Esophagus (tissue), 2 donors: ENCODE results near the gene FAM72D. TPM values are rescaled to one million over a fixed set of nuclear protein-coding genes. Genes with fewer than 3 reads are reported as not detected.
"Not testable (repeated sequence)": the region's sequence is repeated elsewhere in the genome, so short reads cannot be mapped to it uniquely, and the experiment has no call there.

Source experiments
- H3K27ac ChIP-seq, 2 donors: one replicate each; pipeline ENCODE4 v1.5.1; 2013; ENCODE audit warnings: low read depth in 2 of 2, mild to moderate bottlenecking in 2 of 2, inconsistent platforms in 1 of 2, low read length in 1 of 2, moderate library complexity in 1 of 2
- H3K27me3 ChIP-seq, 2 donors: one replicate each; pipeline ENCODE4 v1.6.1; 2013; ENCODE audit warnings: low read length in 2 of 2, control low read depth in 1 of 2, mild to moderate bottlenecking in 1 of 2; ENCODE audit not compliant: insufficient read depth in 2 of 2, control insufficient read depth in 1 of 2
- H3K36me3 ChIP-seq, 2 donors: one replicate each; pipeline ENCODE4 v1.6.1; 2013; ENCODE audit warnings: low read length in 1 of 2; ENCODE audit not compliant: control insufficient read depth in 2 of 2, insufficient read depth in 2 of 2
- H3K4me1 ChIP-seq, 2 donors: one replicate each; pipeline ENCODE4 v1.6.1; 2013; ENCODE audit warnings: low read length in 1 of 2; ENCODE audit not compliant: control insufficient read depth in 2 of 2, insufficient read depth in 2 of 2
- H3K4me3 ChIP-seq, 2 donors: one replicate each; pipeline ENCODE4 v1.5.1; 2013; ENCODE audit warnings: low read length in 2 of 2, mild to moderate bottlenecking in 2 of 2, low read depth in 1 of 2, moderate library complexity in 1 of 2
- H3K9me3 ChIP-seq, 2 donors: one replicate each; pipeline ENCODE4 v1.6.1; 2013; ENCODE audit warnings: mild to moderate bottlenecking in 2 of 2, low read depth in 1 of 2, low read length in 1 of 2, moderate library complexity in 1 of 2; ENCODE audit not compliant: control insufficient read depth in 2 of 2, insufficient read depth in 1 of 2
- WGBS, 2 donors: extraction: QIAGEN DNeasy Blood & Tissue Kit; methylation state at CpG; one replicate each; pipeline ENCODE4 v1.1.7; 2013; 5-methylcytosine and 5-hydroxymethylcytosine counted together
- polyA plus RNA-seq, 2 donors: library from polyadenylated mRNA; stranded (reverse); fragments of 200-250 nt; gene quantifications; one replicate each; pipeline ENCODE4 v1.2.3, GENCODE V29; 2013
- donor health status: healthy with polysubstance abuse.
- donor health status: Bipolar disorder and iron deficiency.

Gene FAM72D
- polyA plus RNA-seq, 2 donors: 0.87 to 1.6 TPM

DNA sequence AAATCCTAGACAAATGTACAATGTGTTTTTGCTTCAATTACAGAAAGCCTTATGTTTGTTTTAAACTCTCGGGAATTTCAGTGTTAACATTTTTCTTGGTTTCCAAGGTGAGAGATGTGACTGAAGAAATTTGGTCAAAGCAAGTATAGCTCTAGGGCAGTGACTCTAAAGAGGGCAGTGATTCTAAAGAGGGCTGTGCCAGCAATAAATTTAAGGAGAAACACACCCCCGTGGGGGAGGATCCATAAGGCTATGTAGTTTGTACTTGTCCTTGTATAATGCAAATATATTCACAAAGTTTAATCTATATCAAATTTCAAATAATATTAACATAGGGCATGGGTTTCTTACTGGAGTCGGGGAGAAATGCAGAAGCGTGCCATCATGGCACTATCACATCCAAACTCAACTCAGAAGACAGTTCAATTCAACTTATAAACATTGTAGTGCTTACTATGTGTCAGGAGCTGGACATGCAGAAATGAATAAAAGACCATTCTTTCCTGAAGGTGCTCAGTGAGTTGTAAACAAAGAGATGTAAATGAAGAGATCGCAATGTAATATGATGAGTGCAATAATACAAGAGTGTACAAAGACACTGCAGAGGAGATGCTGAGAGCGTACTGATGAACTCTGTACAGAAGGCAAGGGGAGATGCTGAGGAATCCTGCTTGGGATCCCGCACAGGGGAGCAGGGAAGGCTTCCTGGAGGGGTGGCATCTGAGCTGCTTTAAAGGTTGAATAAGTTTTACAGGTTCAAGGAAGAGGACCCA is 13.1 kb upstream of the FAM72D start:
- H3K9me3 ChIP-seq, H3K27me3 ChIP-seq, H3K4me1 ChIP-seq, H3K36me3 ChIP-seq, H3K27ac ChIP-seq, H3K4me3 ChIP-seq: not testable (repeated sequence)
- 91 to 98% methylated on average over 3 to 4 of the region's 7 CpGs for WGBS, 2 donors

- H3K36me3 ChIP-seq, H3K27ac ChIP-seq, H3K9me3 ChIP-seq, H3K4me1 ChIP-seq, H3K27me3 ChIP-seq: not testable (repeated sequence)
- WGBS, 2 donors: 0% methylated on average over 3 to 26 of the region's 47 CpGs
- peak overlapping the region; percentile 42 to 43 for H3K4me3 ChIP-seq
Observed at GRCh38 chr1:145093517-145094149, 2.1 kb upstream of the FAM72D start.

DNA sequence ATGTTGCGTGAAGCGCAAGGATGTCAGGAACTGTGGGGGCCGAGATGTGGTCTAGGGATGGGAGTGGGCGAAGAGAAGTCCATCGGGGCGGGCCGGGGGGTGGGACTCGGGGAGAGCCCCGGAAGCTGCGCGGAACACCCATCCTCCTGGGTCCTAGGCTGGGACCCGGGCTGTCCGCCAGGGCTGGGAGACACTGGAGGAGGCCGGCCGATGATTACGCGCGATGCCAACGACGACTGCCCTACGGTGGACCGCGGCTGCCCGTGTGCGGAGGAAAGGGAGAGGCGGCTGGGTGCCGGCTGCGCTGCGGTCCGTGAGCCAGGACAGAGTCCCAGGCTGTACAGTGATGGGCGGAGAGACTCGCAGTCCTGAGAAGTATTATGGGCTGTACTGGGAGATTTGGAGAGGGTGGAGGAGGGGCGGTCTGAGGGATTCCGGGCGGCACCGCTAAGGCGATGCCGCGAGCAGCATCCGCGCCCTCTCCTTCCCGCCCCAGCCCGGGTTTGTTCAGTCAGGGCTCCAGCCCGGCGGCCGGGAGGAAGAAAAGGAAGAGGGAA is 1.0 kb upstream of the FAM72D start:
- not testable (repeated sequence) for H3K9me3 ChIP-seq, H3K27me3 ChIP-seq, H3K36me3 ChIP-seq, H3K4me1 ChIP-seq
- Histone ChIP-seq H3K27ac (peak overlapping the region; percentile 55 to 67), H3K4me3 (peak overlapping the region; percentile 38 to 42)
- 0% methylated on average over 4 to 12 of the region's 46 CpGs for WGBS, 2 donors

DNA sequence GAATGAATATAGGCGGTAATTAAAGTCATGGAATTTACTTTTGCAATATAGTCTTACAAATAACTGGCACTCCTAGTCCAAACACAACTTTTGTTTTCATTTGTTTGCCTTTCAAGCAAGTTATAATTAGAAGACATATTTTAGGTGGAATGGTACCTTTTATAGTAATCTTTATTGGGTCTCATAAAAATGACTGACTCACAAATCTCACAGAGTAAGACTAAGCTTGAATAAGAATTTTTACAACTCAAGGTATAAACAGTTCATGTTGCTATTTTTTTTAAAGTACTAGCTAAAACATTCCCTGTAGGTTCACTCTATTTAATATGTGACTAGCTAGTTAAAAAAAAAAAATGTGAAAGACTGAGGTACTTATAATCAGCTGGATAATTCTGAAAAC is 6.0 kb downstream of the FAM72D start:
- not testable (repeated sequence) for H3K36me3 ChIP-seq, H3K4me3 ChIP-seq, H3K27me3 ChIP-seq, H3K27ac ChIP-seq, H3K4me1 ChIP-seq, H3K9me3 ChIP-seq
- 100% methylated on average over 1 of the region's 1 CpG; no CpG with 5 or more reads in 1 of the 2 donors for WGBS, 2 donors

- not testable (repeated sequence) for H3K4me3 ChIP-seq, H3K9me3 ChIP-seq, H3K36me3 ChIP-seq, H3K27ac ChIP-seq, H3K27me3 ChIP-seq, H3K4me1 ChIP-seq
- WGBS, 2 donors: no CpG with 5 or more reads among the region's 2 CpGs
Observed at GRCh38 chr1:145103294-145103693, 7.5 kb downstream of the FAM72D start.

DNA sequence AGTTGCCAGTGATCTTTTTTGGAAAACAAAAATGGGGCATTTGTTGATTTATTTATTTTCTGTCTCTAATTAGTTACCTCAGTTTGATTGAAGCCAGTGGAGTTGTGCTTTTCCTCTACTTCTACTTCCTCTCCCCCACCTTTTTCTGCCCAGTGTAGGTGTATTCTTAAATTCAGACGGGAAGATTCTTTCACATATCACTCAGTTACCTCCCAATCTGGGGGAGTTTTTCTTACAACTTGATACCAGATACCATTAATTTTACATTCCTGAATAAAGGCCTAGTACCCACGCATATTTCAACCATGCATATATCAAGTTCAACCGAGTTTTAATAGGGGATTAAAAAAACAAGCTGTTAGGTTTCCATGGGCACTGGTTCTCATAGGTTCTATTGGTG is 15.9 kb downstream of the FAM72D start:
- H3K9me3 ChIP-seq, H3K36me3 ChIP-seq, H3K27ac ChIP-seq, H3K4me1 ChIP-seq, H3K4me3 ChIP-seq, H3K27me3 ChIP-seq: not testable (repeated sequence)
- no CpG with 5 or more reads among the region's 3 CpGs for WGBS, 2 donors

DNA sequence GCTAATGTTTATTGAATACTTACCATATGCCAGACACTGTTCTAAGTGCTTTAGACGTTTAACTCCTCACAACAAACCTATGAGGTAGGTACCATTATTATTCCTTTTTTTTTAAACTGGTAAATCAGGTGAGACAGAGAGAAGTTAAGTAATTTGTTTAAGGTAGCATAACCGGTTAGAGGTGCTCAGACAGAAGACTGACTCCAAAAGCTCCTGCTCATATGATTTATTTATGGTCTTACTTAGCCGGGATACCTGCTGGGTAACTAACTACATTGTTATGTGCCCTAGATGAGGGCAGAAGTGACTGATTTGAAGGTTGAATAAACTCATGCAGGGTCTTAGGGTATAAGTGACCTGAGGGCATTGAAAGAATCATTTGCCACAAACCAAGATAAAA is 16.9 kb downstream of the FAM72D start:
- WGBS, 2 donors: no CpG with 5 or more reads among the region's 3 CpGs
- H3K27me3 ChIP-seq, H3K27ac ChIP-seq, H3K36me3 ChIP-seq, H3K4me1 ChIP-seq, H3K9me3 ChIP-seq, H3K4me3 ChIP-seq: not testable (repeated sequence)

GRCh38 chr1:145114560-145115057 is 18.8 kb downstream of the FAM72D start:
- not testable (repeated sequence) for H3K4me3 ChIP-seq, H3K9me3 ChIP-seq, H3K27ac ChIP-seq, H3K36me3 ChIP-seq, H3K4me1 ChIP-seq, H3K27me3 ChIP-seq
- WGBS, 2 donors: no CpG with 5 or more reads among the region's 1 CpG

- WGBS, 2 donors: no CpG with 5 or more reads among the region's 6 CpGs
- H3K4me3 ChIP-seq: not testable (repeated sequence)
Observed at GRCh38 chr1:145115587-145116493, 20.1 kb downstream of the FAM72D start.

More at GRCh38 chr1:145115587-145116493, 20.1 kb downstream of the FAM72D start:
- not testable (repeated sequence) for H3K36me3 ChIP-seq, H3K4me1 ChIP-seq, H3K9me3 ChIP-seq, H3K27ac ChIP-seq, H3K27me3 ChIP-seq
